ENCODE measurements around the gene GSTM3.

DNA sequence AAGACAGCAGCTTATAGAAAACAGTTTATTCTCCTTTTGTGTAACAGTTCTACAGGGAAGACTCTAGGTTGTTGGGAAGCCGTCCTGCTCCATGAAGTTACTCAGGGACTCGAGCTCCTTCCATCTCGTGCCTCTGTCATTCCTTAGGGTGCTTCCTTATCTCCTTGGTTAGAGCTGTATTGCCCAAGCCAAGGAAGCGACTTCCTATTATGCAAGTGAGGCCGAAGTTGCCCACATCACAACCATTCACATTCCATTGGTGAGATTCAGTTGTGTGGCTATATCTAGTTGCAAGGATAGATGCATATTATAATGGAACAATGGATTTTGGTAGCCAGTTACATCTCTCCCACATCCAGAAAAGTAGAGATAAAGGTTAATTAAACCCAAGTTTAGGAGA, 19.8 kb downstream of the GSTM3 start:
- TF ChIP-seq, protein P1, sequence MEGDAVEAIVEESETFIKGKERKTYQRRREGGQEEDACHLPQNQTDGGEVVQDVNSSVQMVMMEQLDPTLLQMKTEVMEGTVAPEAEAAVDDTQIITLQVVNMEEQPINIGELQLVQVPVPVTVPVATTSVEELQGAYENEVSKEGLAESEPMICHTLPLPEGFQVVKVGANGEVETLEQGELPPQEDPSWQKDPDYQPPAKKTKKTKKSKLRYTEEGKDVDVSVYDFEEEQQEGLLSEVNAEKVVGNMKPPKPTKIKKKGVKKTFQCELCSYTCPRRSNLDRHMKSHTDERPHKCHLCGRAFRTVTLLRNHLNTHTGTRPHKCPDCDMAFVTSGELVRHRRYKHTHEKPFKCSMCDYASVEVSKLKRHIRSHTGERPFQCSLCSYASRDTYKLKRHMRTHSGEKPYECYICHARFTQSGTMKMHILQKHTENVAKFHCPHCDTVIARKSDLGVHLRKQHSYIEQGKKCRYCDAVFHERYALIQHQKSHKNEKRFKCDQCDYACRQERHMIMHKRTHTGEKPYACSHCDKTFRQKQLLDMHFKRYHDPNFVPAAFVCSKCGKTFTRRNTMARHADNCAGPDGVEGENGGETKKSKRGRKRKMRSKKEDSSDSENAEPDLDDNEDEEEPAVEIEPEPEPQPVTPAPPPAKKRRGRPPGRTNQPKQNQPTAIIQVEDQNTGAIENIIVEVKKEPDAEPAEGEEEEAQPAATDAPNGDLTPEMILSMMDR (IDR thresholded peaks at IDR 0.05 in 8 of 11, conservative IDR thresholded peaks at IDR 0.05 in 3 of 11): no peak
- no peak for TF ChIP-seq POLR2A (IDR thresholded peaks at IDR 0.05)
- no peak for TF ChIP-seq POLR2AphosphoS5 (IDR thresholded peaks at IDR 0.05)
